Measurements from ENCODE around the gene ENDOU.

ENDOU gene

GRCh38 chr12:47741340-47741703, 16.0 kb upstream of the ENDOU start:
- DNase-seq: peak; percentile 89

- no peak for DNase-seq
These were observed 15.5 kb upstream of the ENDOU start for GRCh38 chr12:47740606-47741339.

GRCh38 chr12:47739979-47740378, 14.7 kb upstream of the ENDOU start:
- DNase-seq: no peak

- no peak for DNase-seq
These were observed 14.0 kb upstream of the ENDOU start for GRCh38 chr12:47739297-47739696.

- DNase-seq: no peak
These were observed 12.8 kb upstream of the ENDOU start for GRCh38 chr12:47737936-47738594.

GRCh38 chr12:47736877-47737676, 11.8 kb upstream of the ENDOU start:
- peak; percentile 74 for DNase-seq

- no peak for DNase-seq
These were observed 10.9 kb upstream of the ENDOU start for GRCh38 chr12:47736216-47736615.

- no peak for DNase-seq
These were observed 10.4 kb upstream of the ENDOU start for GRCh38 chr12:47735649-47736048.

- DNase-seq: no peak
These were observed 9.6 kb upstream of the ENDOU start for GRCh38 chr12:47734725-47735480.

- no peak for DNase-seq
These were observed 7.9 kb upstream of the ENDOU start for GRCh38 chr12:47733142-47733541.

GRCh38 chr12:47732504-47732903, 7.2 kb upstream of the ENDOU start:
- DNase-seq: no peak

- DNase-seq: no peak
These were observed 6.4 kb upstream of the ENDOU start for GRCh38 chr12:47731723-47732122.

- no peak for DNase-seq
These were observed 5.1 kb upstream of the ENDOU start for GRCh38 chr12:47730341-47730744.

- no peak for DNase-seq
These were observed 3.9 kb upstream of the ENDOU start for GRCh38 chr12:47729233-47729632.

- no peak for DNase-seq
These were observed 603 bp upstream of the ENDOU start for GRCh38 chr12:47725893-47726292.

GRCh38 chr12:47722941-47723631, 2.2 kb downstream of the ENDOU start:
- peak; percentile 10 for DNase-seq

- peak; percentile 6 for DNase-seq
These were observed 3.0 kb downstream of the ENDOU start for GRCh38 chr12:47722136-47722834.

GRCh38 chr12:47721431-47721973, 3.8 kb downstream of the ENDOU start:
- DNase-seq: no peak

GRCh38 chr12:47718531-47718930, 6.8 kb downstream of the ENDOU start:
- DNase-seq: no peak

- peak; percentile 86 for DNase-seq
These were observed 7.7 kb downstream of the ENDOU start for GRCh38 chr12:47717443-47718193.

- DNase-seq: no peak
These were observed 8.2 kb downstream of the ENDOU start for GRCh38 chr12:47717046-47717442.

Data from femur (tissue), 1 donor.